NB4 (cell line): ENCODE measurements around the gene GPX4.

ENCODE experiments used
- CTCF ChIP-seq: IDR thresholded peaks from one replicate; pipeline ENCODE4 v1.5.1; 2012; ENCODE audit warnings: low read depth, low read length
- MAX ChIP-seq: IDR thresholded peaks from 2 replicates; pipeline ENCODE4 v1.6.1; 2011; ENCODE audit warnings: low read depth, low read length
- MYC ChIP-seq: IDR thresholded peaks from 2 replicates; pipeline ENCODE4 v1.6.1; 2011; ENCODE audit warnings: low read depth, low read length
- POLR2A ChIP-seq: IDR thresholded peaks from 2 replicates; pipeline ENCODE4 v1.6.1; 2011; ENCODE audit warnings: mild to moderate bottlenecking; ENCODE audit not compliant: insufficient read length; ENCODE audit errors: extremely low read depth

- TF ChIP-seq POLR2A = no peak
- TF ChIP-seq CTCF = no peak
- TF ChIP-seq MAX = no peak
- no peak for TF ChIP-seq MYC
Measured at GRCh38 chr19:1133471-1133929, 29.7 kb downstream of the GPX4 start.
